ENCODE results near the gene FMN1.

DNA sequence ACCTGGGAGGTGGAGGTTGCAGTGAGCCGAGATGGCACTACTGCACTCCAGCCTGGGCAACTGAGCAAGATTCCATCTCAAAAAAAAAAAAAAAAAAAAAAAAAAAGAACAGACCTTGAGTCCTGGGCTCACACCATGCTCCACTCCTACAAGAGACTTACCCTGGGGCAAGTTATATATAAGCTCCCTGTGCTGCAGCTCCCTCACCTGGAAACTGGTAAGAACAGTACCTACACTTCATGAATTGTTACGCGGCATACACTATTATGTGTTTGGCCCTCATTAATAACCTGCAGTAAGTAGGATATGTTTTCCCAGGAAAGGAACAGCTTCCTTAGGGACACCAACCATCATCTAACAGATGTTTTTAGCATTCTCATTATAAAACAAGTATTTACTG, 119.6 kb downstream of the FMN1 start:
- TF ChIP-seq, protein P1, sequence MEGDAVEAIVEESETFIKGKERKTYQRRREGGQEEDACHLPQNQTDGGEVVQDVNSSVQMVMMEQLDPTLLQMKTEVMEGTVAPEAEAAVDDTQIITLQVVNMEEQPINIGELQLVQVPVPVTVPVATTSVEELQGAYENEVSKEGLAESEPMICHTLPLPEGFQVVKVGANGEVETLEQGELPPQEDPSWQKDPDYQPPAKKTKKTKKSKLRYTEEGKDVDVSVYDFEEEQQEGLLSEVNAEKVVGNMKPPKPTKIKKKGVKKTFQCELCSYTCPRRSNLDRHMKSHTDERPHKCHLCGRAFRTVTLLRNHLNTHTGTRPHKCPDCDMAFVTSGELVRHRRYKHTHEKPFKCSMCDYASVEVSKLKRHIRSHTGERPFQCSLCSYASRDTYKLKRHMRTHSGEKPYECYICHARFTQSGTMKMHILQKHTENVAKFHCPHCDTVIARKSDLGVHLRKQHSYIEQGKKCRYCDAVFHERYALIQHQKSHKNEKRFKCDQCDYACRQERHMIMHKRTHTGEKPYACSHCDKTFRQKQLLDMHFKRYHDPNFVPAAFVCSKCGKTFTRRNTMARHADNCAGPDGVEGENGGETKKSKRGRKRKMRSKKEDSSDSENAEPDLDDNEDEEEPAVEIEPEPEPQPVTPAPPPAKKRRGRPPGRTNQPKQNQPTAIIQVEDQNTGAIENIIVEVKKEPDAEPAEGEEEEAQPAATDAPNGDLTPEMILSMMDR (IDR thresholded peaks at IDR 0.05), result no peak
- no peak for TF ChIP-seq SIN3A (IDR thresholded peaks at IDR 0.05; ENCODE audit: borderline replicate concordance, insufficient read depth, low read depth, low read length)
- TF ChIP-seq POLR2AphosphoS5 (IDR thresholded peaks at IDR 0.05; ENCODE audit: low read depth, low read length), result no peak
